GM12878 (cell line): Measurements from ENCODE around the gene MYO6. TPM values are rescaled to one million over a fixed set of nuclear protein-coding genes. Genes with fewer than 3 reads are reported as not detected.

Source experiments
- ATAC-seq: fragments of 200-7000 bp; cut with Tn5 transposase; 3 replicates; pipeline ENCODE4 v1.9.1; 2020; ENCODE audit warnings: mild to moderate bottlenecking, moderate library complexity
- BruUV-seq: library from RNA; stranded (reverse); fragments of 400-500 nt; replicated peaks from 2 replicates; lab custom pipeline; 2021; lab: Mats Ljungman, UMichigan
- CTCF ChIA-PET: fragments of 300-600 bp; sonication (Branson Sonifier 250); formaldehyde crosslinking; extraction: SDS; loops from one replicate; lab custom pipeline; 2021; ENCODE audit warnings: inconsistent platforms; lab: Yijun Ruan, JAX
- POLR2A ChIA-PET: fragments of 350-600 bp; formaldehyde crosslinking; extraction: SDS; loops from one replicate; lab custom pipeline; 2021; ENCODE audit warnings: inconsistent platforms; lab: Charles Lee
- RAD21 ChIA-PET: fragments of 300-600 bp; sonication (Branson Sonifier 250); formaldehyde crosslinking; loops from one replicate; lab custom pipeline; 2023; ENCODE audit warnings: antibody characterized with exemption; ENCODE audit not compliant: unreplicated experiment; lab: Charles Lee
- SMC1A ChIA-PET: fragments of 300-600 bp; sonication (Branson Sonifier 250); formaldehyde crosslinking; loops from one replicate; lab custom pipeline; 2023; ENCODE audit not compliant: unreplicated experiment, uncharacterized antibody; lab: Charles Lee
- DNase-seq: peaks from one replicate; pipeline ENCODE4 v3.0.0-alpha.2; 2011; ENCODE audit warnings: low read depth, low spot score
- FAIRE-seq: peaks from 3 replicates; lab custom pipeline; 2011; peaks lifted over from hg19 to GRCh38; lab: Jason Lieb, UNC
- H2AFZ ChIP-seq: 2 replicates; pipeline ENCODE4 v1.6.0; 2011; ENCODE audit warnings: low read depth, low read length, control low read depth; ENCODE audit not compliant: control insufficient read depth
- H3K27ac ChIP-seq: 2 replicates; pipeline ENCODE4 v1.5.1; 2011; ENCODE audit warnings: control low read depth; ENCODE audit not compliant: control insufficient read depth, insufficient read depth
- H3K27me3 ChIP-seq, 2 experiments: replicated peaks in 1 of 2; 2 replicates each; pipeline versions ENCODE4 v1.6.0 to v1.6.1; 2011; ENCODE audit warnings: low read length in 1 of 2; ENCODE audit not compliant: control insufficient read depth in 2 of 2, insufficient read depth in 2 of 2
- H3K36me3 ChIP-seq, 2 experiments: 2 replicates each; pipeline ENCODE4 v1.5.1; 2011; ENCODE audit warnings: low read length in 1 of 2; ENCODE audit not compliant: control insufficient read depth in 2 of 2, insufficient read depth in 2 of 2
- H3K4me1 ChIP-seq: 2 replicates; pipeline ENCODE4 v1.6.1; 2011; ENCODE audit warnings: mild to moderate bottlenecking, low read length, moderate library complexity, mixed read lengths; ENCODE audit not compliant: control insufficient read depth, insufficient read depth
- H3K4me2 ChIP-seq: 2 replicates; pipeline ENCODE4 v1.6.0; 2011; ENCODE audit warnings: control low read depth; ENCODE audit not compliant: control insufficient read depth, insufficient read depth
- H3K4me3 ChIP-seq: fragments of 200-600 bp; sonication (generic); 2 replicates; pipeline ENCODE4 v1.5.1; 2016
- H3K79me2 ChIP-seq: 2 replicates; pipeline ENCODE4 v1.6.0; 2011; ENCODE audit warnings: low read length; ENCODE audit not compliant: control insufficient read depth, insufficient read depth
- H3K9ac ChIP-seq: 2 replicates; pipeline ENCODE4 v1.8.0; 2011; ENCODE audit warnings: low read length, control low read depth, mixed read lengths; ENCODE audit not compliant: control insufficient read depth, insufficient read depth
- H3K9me3 ChIP-seq: replicated peaks from 3 replicates; pipeline ENCODE4 v1.5.1; 2011; ENCODE audit warnings: mild to moderate bottlenecking, low read length; ENCODE audit not compliant: control insufficient read depth, insufficient read depth
- H4K20me1 ChIP-seq: 2 replicates; pipeline ENCODE4 v1.6.0; 2011; ENCODE audit not compliant: control insufficient read depth, insufficient read depth
- EP300 ChIP-seq, 2 experiments: fragments of 150-350 bp in 1 of 2; IDR thresholded peaks; 2 replicates each; pipeline ENCODE4 v1.6.1; 2011 to 2012; ENCODE audit warnings: low read depth in 2 of 2, low read length in 2 of 2, borderline replicate concordance in 1 of 2, improper control_type of control experiment in 1 of 2, inconsistent platforms in 1 of 2; ENCODE audit not compliant: control insufficient read depth in 1 of 2
- HDGF ChIP-seq: fragments of 450-650 bp; IDR thresholded peaks from 2 replicates; pipeline ENCODE4 v1.6.1; 2016; ENCODE audit warnings: antibody characterized with exemption
- PML ChIP-seq: IDR thresholded peaks from 2 replicates; pipeline ENCODE4 v1.6.1; 2012; ENCODE audit warnings: low read length, inconsistent platforms
- RUNX3 ChIP-seq: IDR thresholded peaks from 2 replicates; pipeline ENCODE4 v1.6.1; 2012; ENCODE audit warnings: low read length, inconsistent platforms
- TARDBP ChIP-seq: IDR thresholded peaks from 2 replicates; pipeline ENCODE4 v1.6.1; 2016; ENCODE audit warnings: borderline replicate concordance
- ZNF207 ChIP-seq: fragments of 450-650 bp; IDR thresholded peaks from 2 replicates; pipeline ENCODE4 v1.6.1; 2014; ENCODE audit warnings: antibody characterized with exemption, mild to moderate bottlenecking, borderline replicate concordance
- WGBS: methylation state at CpG from one replicate; pipeline ENCODE4 v1.1.6; 2016; ENCODE audit warnings: low lambda C conversion rate; ENCODE audit not compliant: insufficient replicate concordance, insufficient coverage; ENCODE audit errors: missing lambda C conversion rate; 5-methylcytosine and 5-hydroxymethylcytosine counted together
- in situ Hi-C: fragments of 300-500 bp; cut with MboI; formaldehyde crosslinking; loops from 9 replicates; pipeline ENCODE4 v1.14.3; 2018; ENCODE audit warnings: mixed read lengths
- intact Hi-C: fragments of 100-400 bp; cut with micrococcal nuclease; formaldehyde crosslinking; loops from one replicate; pipeline ENCODE4 v1.14.2; 2022; ENCODE audit not compliant: unreplicated experiment
- polyA plus RNA-seq, 11 experiments: library from polyadenylated mRNA; depleted of rRNA in 4 of 11; unstranded in 6 of 11; stranded (reverse) in 5 of 11; fragments of >200 nt; fragmentation: Nextera tagmentation in 4 of 11; fragmentation: Illumina TruSeq in 1 of 11; extraction: Ambion mirVana in 4 of 11; extraction: Trizol in 1 of 11; gene quantifications; 1 replicate in 1 of 11; 2 replicates in 10 of 11; pipeline versions ENCODE4 v1.2.1 to v1.2.3, GENCODE V29; 2011 to 2016; ENCODE audit warnings: inconsistent platforms in 2 of 11, missing spikeins in 2 of 11, low read depth in 1 of 11
- total RNA-seq, 4 experiments: library from RNA; depleted of rRNA in 3 of 4; stranded (reverse); fragments of >200 nt in 3 of 4; fragmentation: Illumina TruSeq in 1 of 4; extraction: Trizol in 1 of 4; gene quantifications; 2 replicates each; pipeline versions ENCODE4 v1.2.1 to v1.2.3, GENCODE V29; 2013 to 2021
- TF ChIP-seq, protein P1 (sequence below): fragments of 450-650 bp; IDR thresholded peaks from 2 replicates; pipeline ENCODE4 v1.6.1; 2017; ENCODE audit warnings: low read depth, mild to moderate bottlenecking, moderate library complexity
- TF ChIP-seq, protein P2 (sequence below): fragments of 450-650 bp; IDR thresholded peaks from 2 replicates; pipeline ENCODE4 v1.6.1; 2016; ENCODE audit warnings: mild to moderate bottlenecking, moderate library complexity, borderline replicate concordance
- TF ChIP-seq, protein P3 (sequence below): IDR thresholded peaks from 2 replicates; pipeline ENCODE4 v1.6.1; 2011; ENCODE audit warnings: low read depth, low read length, improper control_type of control experiment, borderline replicate concordance
- TF ChIP-seq, protein P4 (sequence below): fragments of 450-650 bp; formaldehyde crosslinking; IDR thresholded peaks from 2 replicates; pipeline ENCODE4 v1.5.0; 2022; ENCODE audit warnings: mild to moderate bottlenecking, missing genetic modification characterization

MYO6 gene
- total and polyA plus RNA-seq, 10 of the 15 experiments (the other 5 are each of a cell fraction or from before 2014, with no cell fraction given) = 7.9 to 30.4 (median 16.8) TPM

DNA sequence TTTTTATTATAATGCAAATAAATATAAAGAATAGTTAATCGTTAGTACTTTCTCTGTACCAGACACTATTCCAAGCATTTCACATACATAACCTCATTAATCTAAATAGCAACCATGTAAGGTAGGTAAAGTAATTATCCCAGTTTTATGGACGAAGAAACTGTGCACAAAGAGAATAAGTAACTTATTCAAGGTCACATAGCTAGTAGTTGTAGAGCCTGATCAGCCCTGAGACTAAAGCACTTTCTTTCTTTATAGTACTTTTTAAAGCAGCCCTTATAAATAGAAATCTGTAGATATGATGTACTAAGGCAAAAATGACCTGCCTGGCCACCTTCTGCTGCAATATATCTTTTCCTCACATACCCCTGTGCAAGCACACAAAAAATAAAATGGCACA is 104.8 kb downstream of the MYO6 start:
- Histone ChIP-seq H3K4me1 (no peaks in the 10 kb centered on the region), H3K4me2 (no peak overlapping the region), H3K27me3 (no peaks in the 10 kb centered on the region), H3K27ac (no peak overlapping the region), H3K79me2 (no peaks in the 10 kb centered on the region), H3K9me3 (no peaks in the 10 kb centered on the region), H4K20me1 (no peaks in the 10 kb centered on the region), H2AFZ (no peak overlapping the region), H3K4me3 (no peak overlapping the region), H3K9ac (no peak overlapping the region), H3K36me3 (no peaks in the 10 kb centered on the region)
- POLR2A ChIA-PET = no interaction called here
- no peak for TF ChIP-seq RUNX3
- TF ChIP-seq, protein P1, sequence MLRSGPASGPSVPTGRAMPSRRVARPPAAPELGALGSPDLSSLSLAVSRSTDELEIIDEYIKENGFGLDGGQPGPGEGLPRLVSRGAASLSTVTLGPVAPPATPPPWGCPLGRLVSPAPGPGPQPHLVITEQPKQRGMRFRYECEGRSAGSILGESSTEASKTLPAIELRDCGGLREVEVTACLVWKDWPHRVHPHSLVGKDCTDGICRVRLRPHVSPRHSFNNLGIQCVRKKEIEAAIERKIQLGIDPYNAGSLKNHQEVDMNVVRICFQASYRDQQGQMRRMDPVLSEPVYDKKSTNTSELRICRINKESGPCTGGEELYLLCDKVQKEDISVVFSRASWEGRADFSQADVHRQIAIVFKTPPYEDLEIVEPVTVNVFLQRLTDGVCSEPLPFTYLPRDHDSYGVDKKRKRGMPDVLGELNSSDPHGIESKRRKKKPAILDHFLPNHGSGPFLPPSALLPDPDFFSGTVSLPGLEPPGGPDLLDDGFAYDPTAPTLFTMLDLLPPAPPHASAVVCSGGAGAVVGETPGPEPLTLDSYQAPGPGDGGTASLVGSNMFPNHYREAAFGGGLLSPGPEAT = no peak
- TF ChIP-seq, protein P2, sequence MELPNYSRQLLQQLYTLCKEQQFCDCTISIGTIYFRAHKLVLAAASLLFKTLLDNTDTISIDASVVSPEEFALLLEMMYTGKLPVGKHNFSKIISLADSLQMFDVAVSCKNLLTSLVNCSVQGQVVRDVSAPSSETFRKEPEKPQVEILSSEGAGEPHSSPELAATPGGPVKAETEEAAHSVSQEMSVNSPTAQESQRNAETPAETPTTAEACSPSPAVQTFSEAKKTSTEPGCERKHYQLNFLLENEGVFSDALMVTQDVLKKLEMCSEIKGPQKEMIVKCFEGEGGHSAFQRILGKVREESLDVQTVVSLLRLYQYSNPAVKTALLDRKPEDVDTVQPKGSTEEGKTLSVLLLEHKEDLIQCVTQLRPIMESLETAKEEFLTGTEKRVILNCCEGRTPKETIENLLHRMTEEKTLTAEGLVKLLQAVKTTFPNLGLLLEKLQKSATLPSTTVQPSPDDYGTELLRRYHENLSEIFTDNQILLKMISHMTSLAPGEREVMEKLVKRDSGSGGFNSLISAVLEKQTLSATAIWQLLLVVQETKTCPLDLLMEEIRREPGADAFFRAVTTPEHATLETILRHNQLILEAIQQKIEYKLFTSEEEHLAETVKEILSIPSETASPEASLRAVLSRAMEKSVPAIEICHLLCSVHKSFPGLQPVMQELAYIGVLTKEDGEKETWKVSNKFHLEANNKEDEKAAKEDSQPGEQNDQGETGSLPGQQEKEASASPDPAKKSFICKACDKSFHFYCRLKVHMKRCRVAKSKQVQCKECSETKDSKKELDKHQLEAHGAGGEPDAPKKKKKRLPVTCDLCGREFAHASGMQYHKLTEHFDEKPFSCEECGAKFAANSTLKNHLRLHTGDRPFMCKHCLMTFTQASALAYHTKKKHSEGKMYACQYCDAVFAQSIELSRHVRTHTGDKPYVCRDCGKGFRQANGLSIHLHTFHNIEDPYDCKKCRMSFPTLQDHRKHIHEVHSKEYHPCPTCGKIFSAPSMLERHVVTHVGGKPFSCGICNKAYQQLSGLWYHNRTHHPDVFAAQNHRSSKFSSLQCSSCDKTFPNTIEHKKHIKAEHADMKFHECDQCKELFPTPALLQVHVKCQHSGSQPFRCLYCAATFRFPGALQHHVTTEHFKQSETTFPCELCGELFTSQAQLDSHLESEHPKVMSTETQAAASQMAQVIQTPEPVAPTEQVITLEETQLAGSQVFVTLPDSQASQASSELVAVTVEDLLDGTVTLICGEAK = no peak
- TF ChIP-seq, protein P3, sequence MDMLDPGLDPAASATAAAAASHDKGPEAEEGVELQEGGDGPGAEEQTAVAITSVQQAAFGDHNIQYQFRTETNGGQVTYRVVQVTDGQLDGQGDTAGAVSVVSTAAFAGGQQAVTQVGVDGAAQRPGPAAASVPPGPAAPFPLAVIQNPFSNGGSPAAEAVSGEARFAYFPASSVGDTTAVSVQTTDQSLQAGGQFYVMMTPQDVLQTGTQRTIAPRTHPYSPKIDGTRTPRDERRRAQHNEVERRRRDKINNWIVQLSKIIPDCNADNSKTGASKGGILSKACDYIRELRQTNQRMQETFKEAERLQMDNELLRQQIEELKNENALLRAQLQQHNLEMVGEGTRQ = no peak
- TF ChIP-seq HDGF = no peak
- TF ChIP-seq, protein P4, sequence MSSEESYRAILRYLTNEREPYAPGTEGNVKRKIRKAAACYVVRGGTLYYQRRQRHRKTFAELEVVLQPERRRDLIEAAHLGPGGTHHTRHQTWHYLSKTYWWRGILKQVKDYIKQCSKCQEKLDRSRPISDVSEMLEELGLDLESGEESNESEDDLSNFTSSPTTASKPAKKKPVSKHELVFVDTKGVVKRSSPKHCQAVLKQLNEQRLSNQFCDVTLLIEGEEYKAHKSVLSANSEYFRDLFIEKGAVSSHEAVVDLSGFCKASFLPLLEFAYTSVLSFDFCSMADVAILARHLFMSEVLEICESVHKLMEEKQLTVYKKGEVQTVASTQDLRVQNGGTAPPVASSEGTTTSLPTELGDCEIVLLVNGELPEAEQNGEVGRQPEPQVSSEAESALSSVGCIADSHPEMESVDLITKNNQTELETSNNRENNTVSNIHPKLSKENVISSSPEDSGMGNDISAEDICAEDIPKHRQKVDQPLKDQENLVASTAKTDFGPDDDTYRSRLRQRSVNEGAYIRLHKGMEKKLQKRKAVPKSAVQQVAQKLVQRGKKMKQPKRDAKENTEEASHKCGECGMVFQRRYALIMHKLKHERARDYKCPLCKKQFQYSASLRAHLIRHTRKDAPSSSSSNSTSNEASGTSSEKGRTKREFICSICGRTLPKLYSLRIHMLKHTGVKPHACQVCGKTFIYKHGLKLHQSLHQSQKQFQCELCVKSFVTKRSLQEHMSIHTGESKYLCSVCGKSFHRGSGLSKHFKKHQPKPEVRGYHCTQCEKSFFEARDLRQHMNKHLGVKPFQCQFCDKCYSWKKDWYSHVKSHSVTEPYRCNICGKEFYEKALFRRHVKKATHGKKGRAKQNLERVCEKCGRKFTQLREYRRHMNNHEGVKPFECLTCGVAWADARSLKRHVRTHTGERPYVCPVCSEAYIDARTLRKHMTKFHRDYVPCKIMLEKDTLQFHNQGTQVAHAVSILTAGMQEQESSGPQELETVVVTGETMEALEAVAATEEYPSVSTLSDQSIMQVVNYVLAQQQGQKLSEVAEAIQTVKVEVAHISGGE (CRISPR knock-in tag) = no peak
- TF ChIP-seq ZNF207 = no peak
- no peak for TF ChIP-seq PML
- TF ChIP-seq EP300 (IDR thresholded peaks at IDR 0.05; ENCODE audit: borderline replicate concordance in 1 of 2, control insufficient read depth in 1 of 2, low read depth in 2 of 2, low read length in 2 of 2) = no peak
- no peak for TF ChIP-seq TARDBP
- in situ Hi-C loops = no loop called here
- FAIRE-seq (no peak), ATAC-seq (no peak), DNase-seq (no peak)
- RAD21 ChIA-PET = no interaction called here
- SMC1A ChIA-PET = interaction anchor here (0.8 to 0.9 kb wide), 2 partner anchors 8 to 327 kb away, joined by 3 read pairs; no protein-coding TSS in a partner anchor
- CTCF ChIA-PET = interaction anchor here (1.1 to 2.9 kb wide), 5 partner anchors 15 to 65 kb away, joined by 3 to 22 read pairs (median 3); no protein-coding TSS in a partner anchor
- BruUV-seq = no TSS peak
- 25% methylated on average over 2 of the region's 2 CpGs for WGBS
- intact Hi-C loops = no loop called here
